RCC 7860 (cell line): ENCODE measurements around the gene C14orf119.

Source experiments
- DNase-seq: peaks from one replicate; pipeline ENCODE4 v3.0.0-alpha.2; 2015; ENCODE audit warnings: low spot score
- FAIRE-seq: peaks from 2 replicates; lab custom pipeline; 2012; peaks lifted over from hg19 to GRCh38; lab: Jason Lieb, UNC

C14orf119 gene

GRCh38 chr14:23145794-23146350 lies 50.6 kb downstream of the C14orf119 start:
- FAIRE-seq (no peak), DNase-seq (no peak)

GRCh38 chr14:23146351-23146910 lies 51.1 kb downstream of the C14orf119 start:
- no peak for DNase-seq
- no peak for FAIRE-seq

GRCh38 chr14:23146980-23147379 lies 51.7 kb downstream of the C14orf119 start:
- FAIRE-seq (no peak), DNase-seq (no peak)

- no peak for FAIRE-seq
- DNase-seq, result no peak
Measured at GRCh38 chr14:23147676-23148075, 52.4 kb downstream of the C14orf119 start.

- FAIRE-seq (no peak), DNase-seq (no peak)
Measured at GRCh38 chr14:23148591-23149249, 53.4 kb downstream of the C14orf119 start.

GRCh38 chr14:23149745-23150144 lies 54.4 kb downstream of the C14orf119 start:
- DNase-seq (no peak), FAIRE-seq (no peak)
